ENCODE data around the gene NFS1.

Gene NFS1

GRCh38 chr20:35663516-35664465, 35.4 kb downstream of the NFS1 start:
- 0 out of 2 replicates have a peak, but pooled peaks have one; percentile 34 for TF ChIP-seq TAF1 (IDR thresholded peaks at IDR 0.05; ENCODE audit: borderline replicate concordance, low read depth, low read length)
- peak; percentile 76; the same call in 1 of the 2 replicates for TF ChIP-seq POLR2AphosphoS5 (IDR thresholded peaks at IDR 0.05; ENCODE audit: low read depth, low read length)
- TF ChIP-seq POLR2A (IDR thresholded peaks at IDR 0.05; ENCODE audit: low read depth, low read length) = peak; percentile 85
- DNase-seq (ENCODE audit: insufficient read length) (peak; percentile 44), FAIRE-seq (peak; percentile 81)

- no peak for DNase-seq (ENCODE audit: insufficient read length)
- no peak for FAIRE-seq
- TF ChIP-seq TAF1 (IDR thresholded peaks at IDR 0.05; ENCODE audit: borderline replicate concordance, low read depth, low read length) (no peak), POLR2A (IDR thresholded peaks at IDR 0.05; ENCODE audit: low read depth, low read length) (no peak), POLR2AphosphoS5 (IDR thresholded peaks at IDR 0.05; ENCODE audit: low read depth, low read length) (no peak)
These were observed 36.6 kb downstream of the NFS1 start for GRCh38 chr20:35662551-35662950.

GRCh38 chr20:35661908-35662307, 37.2 kb downstream of the NFS1 start:
- TF ChIP-seq POLR2AphosphoS5 (IDR thresholded peaks at IDR 0.05; ENCODE audit: low read depth, low read length) = no peak
- TF ChIP-seq POLR2A (IDR thresholded peaks at IDR 0.05; ENCODE audit: low read depth, low read length) = no peak
- no peak for TF ChIP-seq TAF1 (IDR thresholded peaks at IDR 0.05; ENCODE audit: borderline replicate concordance, low read depth, low read length)
- FAIRE-seq (no peak), DNase-seq (ENCODE audit: insufficient read length) (no peak)

- FAIRE-seq (no peak), DNase-seq (ENCODE audit: insufficient read length) (no peak)
- TF ChIP-seq POLR2AphosphoS5 (IDR thresholded peaks at IDR 0.05; ENCODE audit: low read depth, low read length) (no peak), POLR2A (IDR thresholded peaks at IDR 0.05; ENCODE audit: low read depth, low read length) (no peak), TAF1 (IDR thresholded peaks at IDR 0.05; ENCODE audit: borderline replicate concordance, low read depth, low read length) (no peak)
These were observed 38.1 kb downstream of the NFS1 start for GRCh38 chr20:35661053-35661452.

GRCh38 chr20:35660122-35660937, 38.8 kb downstream of the NFS1 start:
- TF ChIP-seq TAF1 (IDR thresholded peaks at IDR 0.05; ENCODE audit: borderline replicate concordance, low read depth, low read length) = no peak
- TF ChIP-seq POLR2AphosphoS5 (IDR thresholded peaks at IDR 0.05; ENCODE audit: low read depth, low read length) = no peak
- TF ChIP-seq POLR2A (IDR thresholded peaks at IDR 0.05; ENCODE audit: low read depth, low read length) = no peak
- FAIRE-seq = no peak

GRCh38 chr20:35657271-35657670, 41.9 kb downstream of the NFS1 start:
- TF ChIP-seq TAF1 (IDR thresholded peaks at IDR 0.05; ENCODE audit: borderline replicate concordance, low read depth, low read length) (no peak), POLR2AphosphoS5 (IDR thresholded peaks at IDR 0.05; ENCODE audit: low read depth, low read length) (no peak), POLR2A (IDR thresholded peaks at IDR 0.05; ENCODE audit: low read depth, low read length) (no peak)
- FAIRE-seq = no peak
- DNase-seq (ENCODE audit: insufficient read length) = no peak

More at GRCh38 chr20:35660122-35660937, 38.8 kb downstream of the NFS1 start:
- DNase-seq (ENCODE audit: insufficient read length) = no peak

- FAIRE-seq (no peak), DNase-seq (ENCODE audit: insufficient read length) (no peak)
- no peak for TF ChIP-seq POLR2AphosphoS5 (IDR thresholded peaks at IDR 0.05; ENCODE audit: low read depth, low read length)
- TF ChIP-seq POLR2A (IDR thresholded peaks at IDR 0.05; ENCODE audit: low read depth, low read length) = no peak
- no peak for TF ChIP-seq TAF1 (IDR thresholded peaks at IDR 0.05; ENCODE audit: borderline replicate concordance, low read depth, low read length)
These were observed 44.7 kb downstream of the NFS1 start for GRCh38 chr20:35654415-35654814.

- FAIRE-seq = no peak
- no peak for DNase-seq (ENCODE audit: insufficient read length)
- no peak for TF ChIP-seq POLR2AphosphoS5 (IDR thresholded peaks at IDR 0.05; ENCODE audit: low read depth, low read length)
- no peak for TF ChIP-seq POLR2A (IDR thresholded peaks at IDR 0.05; ENCODE audit: low read depth, low read length)
- no peak for TF ChIP-seq TAF1 (IDR thresholded peaks at IDR 0.05; ENCODE audit: borderline replicate concordance, low read depth, low read length)
These were observed 45.3 kb downstream of the NFS1 start for GRCh38 chr20:35653893-35654292.

- FAIRE-seq = no peak
- TF ChIP-seq POLR2A (IDR thresholded peaks at IDR 0.05; ENCODE audit: low read depth, low read length) (no peak), POLR2AphosphoS5 (IDR thresholded peaks at IDR 0.05; ENCODE audit: low read depth, low read length) (no peak), TAF1 (IDR thresholded peaks at IDR 0.05; ENCODE audit: borderline replicate concordance, low read depth, low read length) (no peak)
- DNase-seq (ENCODE audit: insufficient read length) = no peak
These were observed 45.8 kb downstream of the NFS1 start for GRCh38 chr20:35653430-35653734.

GRCh38 chr20:35652641-35653429, 46.3 kb downstream of the NFS1 start:
- DNase-seq (ENCODE audit: insufficient read length) (no peak), FAIRE-seq (no peak)
- TF ChIP-seq POLR2A (IDR thresholded peaks at IDR 0.05; ENCODE audit: low read depth, low read length) (peak; percentile 36; the same call in 1 of the 2 replicates), TAF1 (IDR thresholded peaks at IDR 0.05; ENCODE audit: borderline replicate concordance, low read depth, low read length) (no peak)

GRCh38 chr20:35651958-35652357, 47.2 kb downstream of the NFS1 start:
- FAIRE-seq (no peak), DNase-seq (ENCODE audit: insufficient read length) (no peak)
- TF ChIP-seq POLR2AphosphoS5 (IDR thresholded peaks at IDR 0.05; ENCODE audit: low read depth, low read length) (no peak), TAF1 (IDR thresholded peaks at IDR 0.05; ENCODE audit: borderline replicate concordance, low read depth, low read length) (no peak), POLR2A (IDR thresholded peaks at IDR 0.05; ENCODE audit: low read depth, low read length) (no peak)

Data from GM12892 (cell line).